Transverse colon (tissue), 4 donors: ENCODE measurements around the gene TRIM46. TPM values are rescaled to one million over a fixed set of nuclear protein-coding genes. Genes with fewer than 3 reads are reported as not detected.
"Not testable (repeated sequence)": the region's sequence is repeated elsewhere in the genome, so short reads cannot be mapped to it uniquely, and the experiment has no call there.

Experiments used
- DNase-seq: peaks from one replicate; pipeline ENCODE4 v3.0.0-alpha.2; 2019
- H3K27ac ChIP-seq, 4 donors: fragments of 200-600 bp; sonication (generic); 2 replicates each; pipeline ENCODE4 v1.5.1; 2016 to 2018; ENCODE audit warnings: inconsistent platforms in 4 of 4
- H3K27me3 ChIP-seq: fragments of 200-600 bp; sonication (generic); 2 replicates; pipeline ENCODE4 v1.5.1; 2017; ENCODE audit warnings: inconsistent platforms
- H3K36me3 ChIP-seq, 4 donors: fragments of 200-600 bp; sonication (generic); 2 replicates each; pipeline ENCODE4 v1.5.1; 2017 to 2019; ENCODE audit warnings: inconsistent platforms in 4 of 4
- H3K4me1 ChIP-seq, 4 donors: fragments of 200-600 bp; sonication (generic); 2 replicates each; pipeline ENCODE4 v1.5.1; 2017 to 2020; ENCODE audit warnings: inconsistent platforms in 4 of 4
- H3K4me3 ChIP-seq, 4 donors: fragments of 200-600 bp; sonication (generic); 1 replicate in 1 of 4; 2 replicates in 3 of 4; pipeline versions ENCODE4 v1.5.1 to v1.6.1; 2017 to 2019; ENCODE audit warnings: inconsistent platforms in 4 of 4
- H3K9me3 ChIP-seq, 2 donors: fragments of 200-600 bp; sonication (generic); 2 replicates each; pipeline ENCODE4 v1.5.1; 2017 to 2019; ENCODE audit warnings: inconsistent platforms in 2 of 2
- EP300 ChIP-seq: sonication (generic); formaldehyde crosslinking; IDR thresholded peaks from one replicate; pipeline ENCODE4 v1.6.1; 2017; ENCODE audit warnings: antibody characterized with exemption, low read depth
- POLR2A ChIP-seq: fragments of 450-650 bp; IDR thresholded peaks from one replicate; pipeline ENCODE4 v1.6.1; 2016; ENCODE audit warnings: antibody characterized with exemption, mild to moderate bottlenecking, moderate library complexity
- POLR2AphosphoS5 ChIP-seq, 3 donors: sonication (generic); formaldehyde crosslinking; IDR thresholded peaks; one replicate each; pipeline ENCODE4 v1.6.1; 2016; ENCODE audit warnings: antibody characterized with exemption in 3 of 3
- WGBS, 2 donors: methylation state at CpG; one replicate each; pipeline ENCODE4 v1.1.5; 2018; ENCODE audit warnings: low coverage in 1 of 2; 5-methylcytosine and 5-hydroxymethylcytosine counted together
- in situ Hi-C, 4 donors: fragments of 200-750 bp; cut with MboI; loops; one replicate each; pipeline versions ENCODE4 v1.15.0 to v1.15.1; 2017; ENCODE audit warnings: low sequenced_read_pairs in 3 of 4, low pct_ligation_motif_present in 1 of 4, low pct_unique_long_range_greater_than_20kb in 1 of 4
- intact Hi-C: fragments of 100-400 bp; cut with DNase I; formaldehyde crosslinking; loops from one replicate; pipeline ENCODE4 v1.15.1; 2023; ENCODE audit warnings: low total_unique reads
- total RNA-seq, 4 donors: library from RNA; depleted of rRNA; stranded (reverse); fragments of >200 nt; gene quantifications; one replicate each; pipeline ENCODE4 v1.1.0, GENCODE V29; 2016
- TF ChIP-seq, protein P1 (sequence below), 5 experiments: fragments of 200-600 bp in 3 of 5; fragments of 450-650 bp in 2 of 5; sonication (generic) in 3 of 5; IDR thresholded peaks; 1 replicate in 2 of 5; 2 replicates in 3 of 5; pipeline ENCODE4 v1.5.1; 2016 to 2017; ENCODE audit warnings: antibody characterized with exemption in 5 of 5, inconsistent platforms in 3 of 5, mild to moderate bottlenecking in 2 of 5, moderate library complexity in 1 of 5

Gene TRIM46
- total RNA-seq, 4 donors from 2014 or later: 0.41 to 0.48 TPM; not detected in 2

DNA sequence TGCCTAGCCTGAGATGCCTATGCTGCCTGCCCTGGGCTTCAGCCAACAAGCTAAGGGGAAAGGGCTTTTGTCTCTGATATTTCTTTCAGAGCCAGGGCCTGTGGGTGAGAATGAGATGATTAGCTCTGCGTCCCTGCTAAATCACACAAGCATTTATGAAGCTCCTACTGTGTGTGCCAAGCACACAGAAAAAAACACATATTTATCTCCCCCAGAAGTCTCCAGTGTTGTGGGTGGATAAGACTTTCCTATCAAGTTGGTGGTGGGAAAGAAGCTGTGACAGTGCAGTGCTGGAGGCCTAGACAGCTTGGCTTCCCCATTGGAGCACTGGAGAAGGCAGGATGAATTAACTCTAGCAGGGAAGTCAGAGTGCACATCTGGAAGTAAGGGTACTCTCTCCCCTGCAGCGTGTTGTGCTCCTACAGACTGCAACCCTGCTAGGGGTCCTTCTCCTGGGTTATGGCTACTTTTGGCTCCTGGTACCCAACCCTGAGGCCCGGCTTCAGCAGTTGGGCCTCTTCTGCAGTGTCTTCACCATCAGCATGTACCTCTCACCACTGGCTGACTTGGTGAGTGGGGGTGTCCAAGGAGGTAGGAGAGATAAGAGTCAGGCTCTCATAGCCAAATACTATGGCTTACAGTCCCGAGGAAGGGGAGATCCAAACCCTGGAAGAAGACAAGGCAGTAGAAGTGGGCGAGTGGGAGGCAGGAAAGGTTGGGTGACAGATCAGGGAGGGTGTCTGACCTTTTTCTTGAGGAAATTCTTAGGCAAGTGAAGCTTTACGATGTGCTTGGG lies 36.3 kb upstream of the TRIM46 start:
- H3K4me3 ChIP-seq: peak overlapping the region in 2 of 4 donors; percentile 60 to 67
- H3K27ac ChIP-seq: peak overlapping the region; percentile 96 to 100 (median 100)
- TF ChIP-seq POLR2A (no peak), POLR2AphosphoS5 (IDR thresholded peaks at IDR 0.05) (no peak), EP300 (no peak)
- TF ChIP-seq, protein P1, sequence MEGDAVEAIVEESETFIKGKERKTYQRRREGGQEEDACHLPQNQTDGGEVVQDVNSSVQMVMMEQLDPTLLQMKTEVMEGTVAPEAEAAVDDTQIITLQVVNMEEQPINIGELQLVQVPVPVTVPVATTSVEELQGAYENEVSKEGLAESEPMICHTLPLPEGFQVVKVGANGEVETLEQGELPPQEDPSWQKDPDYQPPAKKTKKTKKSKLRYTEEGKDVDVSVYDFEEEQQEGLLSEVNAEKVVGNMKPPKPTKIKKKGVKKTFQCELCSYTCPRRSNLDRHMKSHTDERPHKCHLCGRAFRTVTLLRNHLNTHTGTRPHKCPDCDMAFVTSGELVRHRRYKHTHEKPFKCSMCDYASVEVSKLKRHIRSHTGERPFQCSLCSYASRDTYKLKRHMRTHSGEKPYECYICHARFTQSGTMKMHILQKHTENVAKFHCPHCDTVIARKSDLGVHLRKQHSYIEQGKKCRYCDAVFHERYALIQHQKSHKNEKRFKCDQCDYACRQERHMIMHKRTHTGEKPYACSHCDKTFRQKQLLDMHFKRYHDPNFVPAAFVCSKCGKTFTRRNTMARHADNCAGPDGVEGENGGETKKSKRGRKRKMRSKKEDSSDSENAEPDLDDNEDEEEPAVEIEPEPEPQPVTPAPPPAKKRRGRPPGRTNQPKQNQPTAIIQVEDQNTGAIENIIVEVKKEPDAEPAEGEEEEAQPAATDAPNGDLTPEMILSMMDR (IDR thresholded peaks at IDR 0.05): no peak
- 78 to 90% methylated on average over 3 to 6 of the region's 6 CpGs for WGBS, 2 donors
- H3K27me3 ChIP-seq: peaks cover 5% of the 10 kb centered on the region
- no peaks in the 10 kb centered on the region for H3K9me3 ChIP-seq
- intact Hi-C loops: no loop called here
- H3K36me3 ChIP-seq: peaks cover 0 to 13% (median 2%) of the 10 kb centered on the region in 4 donors
- H3K4me1 ChIP-seq: peaks cover 12 to 66% (median 52%) of the 10 kb centered on the region in 4 donors
- no peak for DNase-seq
- in situ Hi-C loops: no loop called here

- H3K9me3 ChIP-seq: no peaks in the 10 kb centered on the region
- in situ Hi-C loops: no loop called here
- peak within 1 kb of the TSS; percentile 87 to 99 (median 95) for H3K27ac ChIP-seq
- no peak for TF ChIP-seq EP300
- peak; percentile 88 to 91 (median 90) for TF ChIP-seq POLR2AphosphoS5 (IDR thresholded peaks at IDR 0.05)
- TF ChIP-seq POLR2A: peak; percentile 83
- DNase-seq: peak; percentile 93
- 2 to 4% methylated on average over 5 to 35 of the region's 42 CpGs for WGBS, 2 donors
- peaks cover 10 to 42% (median 34%) of the 10 kb centered on the region in 4 donors for H3K4me1 ChIP-seq
- H3K27me3 ChIP-seq: peaks cover 5% of the 10 kb centered on the region
- no peaks in the 10 kb centered on the region for H3K36me3 ChIP-seq
- H3K4me3 ChIP-seq: peak within 1 kb of the TSS; percentile 48 to 94 (median 67)
- intact Hi-C loops: no loop called here
Observed at GRCh38 chr1:155139895-155140629, 33.6 kb upstream of the TRIM46 start, which contains the start of gene DPM3. DPM3 (minus strand) TSS chr1:155140531; CDS start chr1:155140240, 291 bp downstream.

DNA sequence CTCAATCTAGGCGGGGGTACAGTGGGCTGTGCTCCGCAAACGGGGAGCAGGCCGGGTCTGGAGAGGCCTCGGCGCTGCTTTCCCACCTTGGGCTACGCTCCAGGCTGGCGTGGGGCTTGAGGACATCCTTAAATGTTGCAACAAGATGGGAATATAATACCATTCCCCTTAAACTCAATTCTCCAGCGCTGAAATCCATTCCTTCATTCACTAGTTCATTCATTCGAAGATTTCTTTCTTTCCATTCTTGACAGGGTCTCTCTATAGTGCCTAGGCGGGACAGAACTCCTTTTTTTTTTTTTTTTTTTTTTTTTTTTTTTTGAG lies 33.1 kb upstream of the TRIM46 start:
- intact Hi-C loops: no loop called here
- in situ Hi-C loops: no loop called here
- H3K27me3 ChIP-seq: peaks cover 5% of the 10 kb centered on the region
- no peaks in the 10 kb centered on the region for H3K9me3 ChIP-seq
- no peak for DNase-seq
- H3K36me3 ChIP-seq: no peaks in the 10 kb centered on the region
- H3K27ac ChIP-seq: peak overlapping the region; percentile 87 to 99 (median 95)
- peak overlapping the region; percentile 48 to 94 (median 67) for H3K4me3 ChIP-seq
- H3K4me1 ChIP-seq: peaks cover 10 to 37% (median 31%) of the 10 kb centered on the region in 4 donors
- TF ChIP-seq POLR2AphosphoS5 (IDR thresholded peaks at IDR 0.05): no peak
- TF ChIP-seq EP300: no peak
- WGBS, 2 donors: 6 to 11% methylated on average over 4 to 11 of the region's 11 CpGs

DNA sequence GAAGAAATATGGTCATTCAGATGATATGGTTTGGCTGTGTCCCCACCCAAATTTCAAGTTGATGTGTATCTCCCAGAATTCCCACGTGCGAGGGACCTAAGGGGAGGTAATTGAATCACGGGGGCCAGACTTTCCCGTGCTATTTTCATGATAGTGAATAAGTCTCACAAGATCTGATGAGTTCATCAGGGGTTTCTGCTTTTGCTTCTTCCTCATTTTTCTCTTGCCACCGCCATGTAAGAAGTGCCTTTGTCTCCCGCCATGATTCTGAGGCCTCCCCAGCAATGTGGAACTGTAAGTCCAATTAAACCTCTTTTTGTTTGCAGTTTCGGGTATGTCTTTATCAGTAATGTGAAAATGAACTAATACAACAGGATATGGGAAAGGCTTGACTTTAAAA lies 31.9 kb upstream of the TRIM46 start:
- H3K9me3 ChIP-seq: no peaks in the 10 kb centered on the region
- in situ Hi-C loops: no loop called here
- no peak for DNase-seq
- 80 to 85% methylated on average over 5 to 7 of the region's 7 CpGs for WGBS, 2 donors
- H3K27ac ChIP-seq: no peak overlapping the region
- peaks cover 8% of the 10 kb centered on the region for H3K27me3 ChIP-seq
- no peak overlapping the region for H3K4me3 ChIP-seq
- no peaks in the 10 kb centered on the region for H3K36me3 ChIP-seq
- TF ChIP-seq POLR2A: no peak
- no peak for TF ChIP-seq EP300
- no peak for TF ChIP-seq POLR2AphosphoS5 (IDR thresholded peaks at IDR 0.05)
- TF ChIP-seq, protein P1 (IDR thresholded peaks at IDR 0.05): no peak
- H3K4me1 ChIP-seq: peaks cover 8 to 34% (median 29%) of the 10 kb centered on the region in 4 donors
- intact Hi-C loops: no loop called here

- no peak for DNase-seq
- in situ Hi-C loops (no loop called here), intact Hi-C loops (no loop called here)
- H3K4me1 ChIP-seq: peaks cover 0 to 2% (median under 1%) of the 10 kb centered on the region in 4 donors
- H3K9me3 ChIP-seq: no peaks in the 10 kb centered on the region
- H3K36me3 ChIP-seq: no peaks in the 10 kb centered on the region
- TF ChIP-seq POLR2A (no peak), POLR2AphosphoS5 (IDR thresholded peaks at IDR 0.05) (no peak), EP300 (no peak)
- TF ChIP-seq, protein P1 (IDR thresholded peaks at IDR 0.05): no peak
- H3K4me3 ChIP-seq: no peak overlapping the region
- H3K27ac ChIP-seq: no peak overlapping the region
- WGBS, 2 donors: 74 to 76% methylated on average over 3 of the region's 3 CpGs
- peaks cover 8% of the 10 kb centered on the region for H3K27me3 ChIP-seq
Observed at GRCh38 chr1:155145491-155145890, 28.2 kb upstream of the TRIM46 start.

- in situ Hi-C loops: loop anchor here in 1 of 4 donors (25.0 kb wide), 1 partner anchor 244 kb away; no protein-coding TSS in a partner anchor
- H3K4me1 ChIP-seq, DNase-seq, H3K36me3 ChIP-seq, H3K9me3 ChIP-seq, H3K27me3 ChIP-seq, H3K4me3 ChIP-seq, H3K27ac ChIP-seq, intact Hi-C loops: not testable (repeated sequence)
- 57 to 64% methylated on average over 2 to 3 of the region's 3 CpGs for WGBS, 2 donors
Observed at GRCh38 chr1:155155996-155156643, 17.5 kb upstream of the TRIM46 start.
